Measurements from ENCODE around the gene RCAN2. TPM values are rescaled to one million over a fixed set of nuclear protein-coding genes. Genes with fewer than 3 reads are reported as not detected.

The RCAN2 gene
- total and polyA plus RNA-seq, 7 donors = 5.0 to 22.7 (median 9.1) TPM

DNA sequence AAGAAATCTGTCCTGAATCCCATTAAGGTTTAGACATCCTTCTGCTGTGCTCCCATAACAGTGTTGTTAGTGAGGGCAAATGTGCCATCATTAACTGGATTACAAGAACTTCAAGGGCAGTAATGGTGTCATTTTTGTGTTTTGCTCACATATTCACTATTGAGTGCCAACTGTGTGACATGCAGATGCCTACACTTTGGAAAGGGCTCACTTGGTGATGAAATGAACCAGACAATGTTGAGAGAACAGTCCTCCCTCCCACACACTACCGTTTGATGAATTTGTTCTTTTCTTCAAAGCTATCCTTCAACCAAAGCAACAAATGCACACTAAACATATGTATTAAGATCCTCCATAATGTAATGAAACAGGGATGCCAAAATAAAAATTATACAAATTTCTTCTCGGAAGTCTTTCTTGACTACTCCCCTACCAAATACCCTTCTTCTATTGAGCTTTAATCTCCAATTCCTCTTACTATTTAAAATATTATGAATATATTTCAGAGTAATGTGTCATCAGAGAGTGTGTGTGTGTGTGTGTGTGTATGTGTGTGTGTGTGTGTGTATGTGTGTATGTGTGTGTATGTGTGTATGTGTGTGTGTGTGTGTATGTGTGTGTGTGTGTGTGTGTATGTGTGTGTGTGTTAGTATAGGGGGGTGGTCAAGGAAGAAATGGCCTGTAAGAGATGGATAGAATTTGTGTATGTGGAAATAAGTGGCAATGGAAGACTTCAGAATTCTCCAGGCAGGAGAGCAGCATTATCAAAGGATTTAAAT lies 228.1 kb downstream of the RCAN2 start:
- H3K27me3 ChIP-seq = no peaks in the 10 kb centered on the region
- TF ChIP-seq POLR2AphosphoS5 (IDR thresholded peaks at IDR 0.05) (no peak), POLR2A (IDR thresholded peaks at IDR 0.05) (no peak), EP300 (IDR thresholded peaks at IDR 0.05) (no peak)
- intact Hi-C loops (cut with DNase I) = no loop called here
- H3K36me3 ChIP-seq = no peaks in the 10 kb centered on the region
- no peaks in the 10 kb centered on the region for H3K9me3 ChIP-seq
- H3K4me1 ChIP-seq = peaks cover 0 to 5% (median 0%) of the 10 kb centered on the region in 4 donors
- DNase-seq = no peak
- H3K27ac ChIP-seq = no peak overlapping the region
- no peak overlapping the region for H3K4me3 ChIP-seq
- 81 to 87% methylated on average over 2 of the region's 2 CpGs for WGBS, 2 donors

DNA sequence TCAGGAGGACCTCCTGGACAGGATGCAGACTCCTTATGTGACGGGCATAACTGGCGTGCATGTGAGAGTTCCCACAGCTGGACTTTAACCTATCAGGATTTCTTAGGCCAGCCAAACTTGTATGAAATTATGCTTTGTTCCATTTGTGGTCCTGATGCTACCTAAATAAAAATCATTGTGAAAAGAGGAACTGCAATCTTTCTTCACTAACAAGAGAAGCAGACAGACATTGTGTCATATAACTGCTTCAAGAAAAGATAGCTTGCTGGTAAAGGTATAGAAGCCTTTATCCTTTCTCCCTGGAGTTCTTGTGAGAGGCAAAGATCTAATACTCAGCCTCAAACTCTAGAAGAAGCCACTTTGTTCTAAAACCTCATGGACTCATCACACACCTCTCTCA lies 233.0 kb downstream of the RCAN2 start:
- no peak for DNase-seq
- Histone ChIP-seq H3K27ac (no peak overlapping the region), H3K27me3 (no peaks in the 10 kb centered on the region), H3K4me3 (no peak overlapping the region), H3K4me1 (peaks cover 0 to 5% (median 0%) of the 10 kb centered on the region in 4 donors), H3K36me3 (no peaks in the 10 kb centered on the region), H3K9me3 (no peaks in the 10 kb centered on the region)
- WGBS, 2 donors = 92 to 96% methylated on average over 2 of the region's 2 CpGs
- TF ChIP-seq EP300 (IDR thresholded peaks at IDR 0.05) (no peak), POLR2A (IDR thresholded peaks at IDR 0.05) (no peak), POLR2AphosphoS5 (IDR thresholded peaks at IDR 0.05) (no peak)
- TF ChIP-seq, protein P1, sequence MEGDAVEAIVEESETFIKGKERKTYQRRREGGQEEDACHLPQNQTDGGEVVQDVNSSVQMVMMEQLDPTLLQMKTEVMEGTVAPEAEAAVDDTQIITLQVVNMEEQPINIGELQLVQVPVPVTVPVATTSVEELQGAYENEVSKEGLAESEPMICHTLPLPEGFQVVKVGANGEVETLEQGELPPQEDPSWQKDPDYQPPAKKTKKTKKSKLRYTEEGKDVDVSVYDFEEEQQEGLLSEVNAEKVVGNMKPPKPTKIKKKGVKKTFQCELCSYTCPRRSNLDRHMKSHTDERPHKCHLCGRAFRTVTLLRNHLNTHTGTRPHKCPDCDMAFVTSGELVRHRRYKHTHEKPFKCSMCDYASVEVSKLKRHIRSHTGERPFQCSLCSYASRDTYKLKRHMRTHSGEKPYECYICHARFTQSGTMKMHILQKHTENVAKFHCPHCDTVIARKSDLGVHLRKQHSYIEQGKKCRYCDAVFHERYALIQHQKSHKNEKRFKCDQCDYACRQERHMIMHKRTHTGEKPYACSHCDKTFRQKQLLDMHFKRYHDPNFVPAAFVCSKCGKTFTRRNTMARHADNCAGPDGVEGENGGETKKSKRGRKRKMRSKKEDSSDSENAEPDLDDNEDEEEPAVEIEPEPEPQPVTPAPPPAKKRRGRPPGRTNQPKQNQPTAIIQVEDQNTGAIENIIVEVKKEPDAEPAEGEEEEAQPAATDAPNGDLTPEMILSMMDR (IDR thresholded peaks at IDR 0.05) = no peak
- intact Hi-C loops (cut with DNase I) = no loop called here

DNA sequence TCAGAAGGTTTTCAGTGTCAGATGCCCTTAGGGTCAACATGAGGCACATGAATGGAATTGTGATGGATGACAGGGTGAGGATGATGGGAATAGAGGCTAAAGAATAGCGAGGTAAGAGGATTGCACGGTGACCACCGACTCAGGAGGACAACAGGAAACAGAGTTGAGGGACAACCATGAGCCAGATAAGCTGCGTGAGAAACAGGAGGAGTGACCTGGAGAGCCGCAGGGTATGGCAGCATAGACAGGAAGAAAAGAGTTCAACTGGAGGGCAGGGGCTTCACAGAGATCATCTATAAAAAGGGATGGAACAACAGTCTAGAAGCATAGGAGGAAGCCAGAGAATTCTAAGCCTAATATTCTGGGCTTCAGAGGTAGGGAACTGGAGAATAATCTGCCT lies 235.7 kb downstream of the RCAN2 start:
- H3K4me1 ChIP-seq = no peaks in the 10 kb centered on the region
- 84 to 89% methylated on average over 5 of the region's 5 CpGs for WGBS, 2 donors
- no peak for TF ChIP-seq POLR2AphosphoS5 (IDR thresholded peaks at IDR 0.05)
- TF ChIP-seq EP300 (IDR thresholded peaks at IDR 0.05) = no peak
- TF ChIP-seq, protein P1 (IDR thresholded peaks at IDR 0.05) = no peak
- TF ChIP-seq POLR2A (IDR thresholded peaks at IDR 0.05) = no peak
- no peaks in the 10 kb centered on the region for H3K27me3 ChIP-seq
- no peak for DNase-seq
- intact Hi-C loops (cut with DNase I) = no loop called here
- no peaks in the 10 kb centered on the region for H3K36me3 ChIP-seq
- no peak overlapping the region for H3K27ac ChIP-seq
- H3K9me3 ChIP-seq = no peaks in the 10 kb centered on the region
- H3K4me3 ChIP-seq = no peak overlapping the region

DNA sequence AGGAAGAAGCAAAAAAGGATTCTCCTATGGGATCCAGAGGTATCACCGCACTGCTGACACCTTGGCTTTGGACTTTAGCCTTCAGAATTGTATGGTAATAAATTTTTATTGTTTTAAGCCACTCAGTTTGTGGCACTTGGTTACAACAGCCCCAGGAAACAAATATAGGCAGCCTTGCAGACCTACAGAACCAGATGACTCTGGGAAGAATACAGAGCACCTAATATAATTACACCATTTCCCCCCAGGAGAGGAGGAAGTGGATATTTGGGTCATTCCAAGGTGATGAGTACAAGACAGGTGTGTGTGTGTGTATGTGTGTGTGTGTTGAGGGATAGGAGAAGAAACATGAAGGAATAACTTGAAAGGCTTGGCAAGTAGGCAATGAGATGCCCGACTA lies 236.3 kb downstream of the RCAN2 start:
- TF ChIP-seq, protein P1 (IDR thresholded peaks at IDR 0.05) = no peak
- TF ChIP-seq POLR2A (IDR thresholded peaks at IDR 0.05) (no peak), EP300 (IDR thresholded peaks at IDR 0.05) (no peak), POLR2AphosphoS5 (IDR thresholded peaks at IDR 0.05) (no peak)
- no peak for DNase-seq

DNA sequence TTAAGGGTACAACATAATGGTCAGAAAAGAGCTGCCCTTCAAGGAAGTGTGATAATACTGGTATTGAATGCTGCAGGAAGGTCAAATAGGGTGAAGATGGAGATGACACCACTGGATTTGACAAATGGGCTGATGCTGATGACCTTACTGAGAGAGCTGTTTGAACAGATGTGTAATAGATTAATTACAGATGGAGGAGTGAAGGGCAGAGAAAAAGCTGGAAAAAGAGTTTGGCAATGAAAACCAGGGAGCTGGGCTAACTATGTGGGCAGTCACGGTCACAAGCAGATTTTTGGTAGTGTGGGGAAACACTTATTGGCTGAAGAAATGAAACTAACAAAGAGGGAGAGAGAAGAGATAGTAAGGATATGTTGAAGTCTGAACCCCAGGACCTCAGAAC lies 236.9 kb downstream of the RCAN2 start:
- H3K9me3 ChIP-seq = no peaks in the 10 kb centered on the region
- WGBS, 2 donors = 91 to 94% methylated on average over 1 of the region's 1 CpG
- TF ChIP-seq EP300 (IDR thresholded peaks at IDR 0.05) = no peak
- no peak for TF ChIP-seq POLR2A (IDR thresholded peaks at IDR 0.05)
- TF ChIP-seq POLR2AphosphoS5 (IDR thresholded peaks at IDR 0.05) = no peak
- TF ChIP-seq, protein P1 (IDR thresholded peaks at IDR 0.05) = no peak
- intact Hi-C loops (cut with DNase I) = no loop called here
- no peak overlapping the region for H3K4me3 ChIP-seq
- no peak overlapping the region for H3K27ac ChIP-seq
- DNase-seq = no peak
- H3K27me3 ChIP-seq = no peaks in the 10 kb centered on the region
- H3K4me1 ChIP-seq = no peaks in the 10 kb centered on the region
- H3K36me3 ChIP-seq = no peaks in the 10 kb centered on the region

More for the DNA sequence above, 236.3 kb downstream of the RCAN2 start:
- no peaks in the 10 kb centered on the region for H3K4me1 ChIP-seq
- intact Hi-C loops (cut with DNase I) = no loop called here
- no peaks in the 10 kb centered on the region for H3K36me3 ChIP-seq
- no peak overlapping the region for H3K27ac ChIP-seq
- no peaks in the 10 kb centered on the region for H3K9me3 ChIP-seq
- no peaks in the 10 kb centered on the region for H3K27me3 ChIP-seq
- no peak overlapping the region for H3K4me3 ChIP-seq
- 21 to 70% methylated on average over 2 of the region's 2 CpGs for WGBS, 2 donors
